Activated CD8-positive, alpha-beta memory T cell treated with anti-CD3 and anti-CD28 coated beads, Interleukin-2, amount 50 U/mL, for 24 hours (primary cell): Measurements from ENCODE around the gene MEGF11.

Experiments used
- DNase-seq: peaks from one replicate; pipeline ENCODE4 v3.0.0-alpha.2; 2020; ENCODE audit errors: extremely low read depth

MEGF11 gene

GRCh38 chr15:66215811-66216210 lies 37.7 kb downstream of the MEGF11 start:
- no peak for DNase-seq

GRCh38 chr15:66214246-66214645 lies 39.3 kb downstream of the MEGF11 start:
- DNase-seq: no peak

- DNase-seq: no peak
These were observed 41.0 kb downstream of the MEGF11 start for GRCh38 chr15:66212563-66212921.

GRCh38 chr15:66211670-66212562 lies 41.6 kb downstream of the MEGF11 start:
- DNase-seq: no peak

- no peak for DNase-seq
These were observed 42.9 kb downstream of the MEGF11 start for GRCh38 chr15:66210684-66211083.

- no peak for DNase-seq
These were observed 54.8 kb downstream of the MEGF11 start for GRCh38 chr15:66198757-66199156.

GRCh38 chr15:66196602-66197001 lies 56.9 kb downstream of the MEGF11 start:
- no peak for DNase-seq

- no peak for DNase-seq
These were observed 57.8 kb downstream of the MEGF11 start for GRCh38 chr15:66195621-66196230.

GRCh38 chr15:66193066-66193465 lies 60.5 kb downstream of the MEGF11 start:
- DNase-seq: no peak

GRCh38 chr15:66190746-66191145 lies 62.8 kb downstream of the MEGF11 start:
- DNase-seq: no peak

GRCh38 chr15:66189291-66189690 lies 64.3 kb downstream of the MEGF11 start:
- no peak for DNase-seq

- DNase-seq: no peak
These were observed 65.1 kb downstream of the MEGF11 start for GRCh38 chr15:66188464-66188863.

- DNase-seq: no peak
These were observed 66.3 kb downstream of the MEGF11 start for GRCh38 chr15:66187271-66187670.

GRCh38 chr15:66186049-66186825 lies 67.3 kb downstream of the MEGF11 start:
- no peak for DNase-seq

GRCh38 chr15:66184936-66185790 lies 68.4 kb downstream of the MEGF11 start:
- DNase-seq: no peak

- DNase-seq: no peak
These were observed 69.1 kb downstream of the MEGF11 start for GRCh38 chr15:66184492-66184891.

- no peak for DNase-seq
These were observed 72.9 kb downstream of the MEGF11 start for GRCh38 chr15:66180531-66181097.

- DNase-seq: no peak
These were observed 75.0 kb downstream of the MEGF11 start for GRCh38 chr15:66178531-66178910.

GRCh38 chr15:66172324-66172980 lies 81.1 kb downstream of the MEGF11 start:
- DNase-seq: no peak

- no peak for DNase-seq
These were observed 81.7 kb downstream of the MEGF11 start for GRCh38 chr15:66171841-66172240.

GRCh38 chr15:66170716-66171115 lies 82.8 kb downstream of the MEGF11 start:
- no peak for DNase-seq
